ENCODE results near the gene SFMBT1.

GRCh38 chr3:52923963-52924362 lies 121.9 kb downstream of the SFMBT1 start:
- TF ChIP-seq CTCF (conservative IDR thresholded peaks at IDR 0.05 in 1 of 2, IDR thresholded peaks at IDR 0.05 in 1 of 2; ENCODE audit: extremely low read depth in 1 of 2, insufficient read depth in 1 of 2, low read depth in 1 of 2, low read length in 2 of 2) (no peak), EZH2 (IDR thresholded peaks at IDR 0.05; ENCODE audit: borderline replicate concordance, low read length) (no peak)

All from mammary epithelial cell (primary cell).